D341Med (cell line): ENCODE results near the gene PALMD.

Experiments
- DNase-seq: peaks from one replicate; pipeline ENCODE4 v3.0.0; 2012; ENCODE audit warnings: low spot score

PALMD gene

DNA sequence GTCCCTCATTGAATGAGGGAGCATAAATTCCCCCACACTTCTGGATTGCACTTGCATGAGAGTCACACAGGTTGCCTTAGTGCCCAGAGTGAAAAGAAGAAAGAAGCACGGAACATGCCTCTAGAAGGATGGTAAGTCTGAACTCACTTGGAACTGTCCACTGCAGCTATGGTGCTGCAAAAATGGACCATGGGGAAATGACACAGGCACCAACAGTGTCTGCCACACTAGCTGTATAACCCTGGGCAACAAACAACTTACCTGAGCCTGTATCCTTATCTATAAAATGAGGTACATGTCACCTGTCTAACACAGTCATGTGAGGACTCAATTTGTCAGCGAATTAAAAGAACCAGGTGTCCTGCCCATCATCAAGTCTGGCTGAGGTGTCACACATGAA, 50.7 kb downstream of the PALMD start:
- DNase-seq = no peak

DNA sequence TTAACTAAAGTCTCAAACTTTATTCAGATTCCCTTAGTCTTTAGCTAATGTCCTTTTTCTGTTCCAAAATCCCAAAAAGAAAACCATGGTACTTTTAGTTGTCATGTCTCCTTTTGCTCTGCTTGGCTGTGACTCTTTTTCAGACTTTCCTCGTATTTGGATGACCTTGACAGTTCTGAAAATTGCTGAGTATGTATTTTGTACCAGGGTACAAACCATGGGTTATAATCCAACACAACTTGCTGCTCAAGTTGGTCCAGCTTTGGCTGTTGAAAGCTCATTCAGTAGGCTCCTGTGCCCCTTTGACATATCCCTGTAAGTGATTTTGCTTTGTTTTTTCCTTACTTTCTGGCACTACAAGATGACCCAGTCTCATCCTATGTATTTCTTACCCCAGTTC, 51.7 kb downstream of the PALMD start:
- no peak for DNase-seq

DNA sequence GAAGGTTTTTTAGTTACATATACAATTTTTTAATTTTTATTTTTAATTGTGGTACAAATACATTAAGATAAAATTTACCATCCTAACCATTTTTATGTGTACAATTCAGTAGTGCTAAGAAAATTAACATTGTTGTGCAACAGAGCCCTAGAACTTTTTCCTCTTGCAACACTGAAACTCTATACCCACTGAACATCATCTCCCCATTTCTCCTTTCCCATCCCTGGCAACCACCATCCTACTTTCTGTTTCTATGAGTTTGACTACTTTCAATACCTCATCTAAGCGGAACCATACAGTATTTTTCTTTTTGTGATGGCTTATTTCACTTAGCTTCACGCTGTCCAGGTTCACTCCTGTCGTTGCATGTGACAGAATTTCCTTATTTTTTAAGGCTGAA, 54.1 kb downstream of the PALMD start:
- no peak for DNase-seq

DNA sequence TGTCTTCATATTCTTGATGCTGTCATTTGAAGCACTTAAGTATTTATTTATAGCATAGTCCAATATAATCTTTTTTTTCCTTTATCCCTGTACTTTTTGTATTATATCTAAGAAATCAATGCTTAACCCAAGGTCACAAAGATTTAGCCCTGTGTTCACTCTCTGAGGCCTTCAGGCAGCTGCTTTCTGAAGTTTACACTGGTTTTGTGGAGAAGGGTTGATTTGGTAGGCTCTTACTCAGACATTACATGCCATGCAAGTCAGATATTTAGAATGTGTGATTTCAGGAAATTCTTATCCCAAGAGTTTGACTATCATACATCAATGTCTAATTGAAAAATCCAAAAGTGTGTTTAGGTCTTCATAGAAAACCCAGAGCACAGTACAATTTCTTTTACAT, 56.3 kb downstream of the PALMD start:
- DNase-seq = no peak

DNA sequence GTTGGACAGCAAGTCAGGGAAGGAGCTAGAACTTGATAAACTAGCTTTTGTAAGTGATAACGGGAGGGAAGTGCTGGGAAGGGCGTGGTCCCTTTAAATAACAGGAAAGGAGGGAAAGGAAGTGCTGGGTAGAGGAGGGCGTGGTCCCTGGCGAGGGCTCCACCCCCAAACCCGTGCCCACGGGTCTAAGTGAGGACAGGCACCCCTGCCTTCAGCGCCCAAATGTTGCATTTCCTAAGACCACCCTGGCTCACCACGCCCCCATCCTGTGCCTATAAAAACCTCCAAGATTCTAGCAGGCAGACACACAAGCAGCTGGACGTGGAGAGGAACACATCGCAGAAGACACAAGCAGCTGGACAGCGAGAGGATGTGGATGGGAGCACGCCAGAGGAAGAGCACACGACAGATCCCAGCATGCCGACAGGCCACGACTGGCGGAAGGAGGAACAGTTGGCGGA, 58.5 kb downstream of the PALMD start:
- no peak for DNase-seq

DNA sequence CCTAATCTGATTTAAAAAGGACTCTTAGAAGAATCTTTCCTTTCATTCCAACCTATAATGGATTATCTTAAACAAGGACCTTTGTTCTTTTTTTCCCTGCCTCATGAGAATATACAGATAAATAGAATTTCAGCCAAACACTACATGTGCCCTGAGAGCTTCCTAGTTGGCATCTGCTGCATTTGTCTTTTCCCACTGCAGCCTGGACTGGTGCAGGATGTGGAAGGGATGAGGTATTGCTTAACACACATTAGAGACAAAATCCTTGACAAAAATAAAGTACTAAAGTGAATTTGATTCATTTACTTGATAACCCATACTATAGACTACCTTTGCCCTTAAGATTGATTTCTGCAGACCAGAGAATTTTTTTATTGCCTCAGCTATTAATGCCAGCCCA, 59.5 kb downstream of the PALMD start:
- no peak for DNase-seq

DNA sequence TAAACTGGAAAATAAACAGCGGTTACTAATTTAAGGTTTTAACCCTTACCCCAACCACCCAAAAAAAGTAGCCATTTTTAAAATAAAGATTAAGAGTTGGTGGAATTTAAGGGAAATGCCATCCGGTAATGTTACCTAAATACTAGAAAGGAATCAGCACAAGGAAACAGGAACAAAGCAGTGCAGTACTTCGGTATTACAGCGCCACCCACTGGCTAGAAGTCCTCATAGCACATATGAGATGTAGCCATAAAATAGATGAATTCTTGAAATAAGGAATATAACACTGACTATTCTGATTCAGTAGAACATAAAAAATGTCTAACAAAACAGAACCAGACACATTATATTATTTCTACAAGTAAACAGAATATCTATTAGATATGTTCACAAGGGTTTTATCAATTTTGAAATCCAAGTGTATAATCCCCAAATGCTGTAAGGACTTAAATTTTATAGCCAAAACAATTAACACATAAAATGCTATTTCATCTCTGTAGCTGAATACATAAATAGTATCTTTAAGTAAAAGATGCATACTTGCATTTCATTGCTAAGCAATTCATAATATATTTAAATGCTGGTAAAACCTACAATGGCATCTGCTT, 61.7 kb downstream of the PALMD start:
- peak; percentile 45 for DNase-seq

DNA sequence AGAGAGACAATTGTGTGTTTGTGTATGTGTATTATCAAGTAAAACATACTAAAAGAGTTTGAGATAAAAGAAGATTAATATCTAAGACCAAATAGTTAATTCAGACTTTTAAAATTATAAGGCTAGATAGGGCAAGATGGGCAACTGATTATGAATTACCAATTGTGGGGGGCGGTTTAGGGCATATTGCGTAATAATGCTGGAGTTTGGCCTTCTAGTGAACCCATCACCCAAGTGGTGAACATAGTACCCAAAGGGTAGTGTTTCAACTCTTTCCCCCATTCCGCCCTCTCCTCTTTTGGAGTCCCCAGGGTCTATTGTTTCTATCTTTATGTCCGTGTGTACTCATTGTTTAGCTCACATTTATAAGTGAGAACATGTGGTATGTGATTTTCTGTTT, 65.1 kb downstream of the PALMD start:
- no peak for DNase-seq

DNA sequence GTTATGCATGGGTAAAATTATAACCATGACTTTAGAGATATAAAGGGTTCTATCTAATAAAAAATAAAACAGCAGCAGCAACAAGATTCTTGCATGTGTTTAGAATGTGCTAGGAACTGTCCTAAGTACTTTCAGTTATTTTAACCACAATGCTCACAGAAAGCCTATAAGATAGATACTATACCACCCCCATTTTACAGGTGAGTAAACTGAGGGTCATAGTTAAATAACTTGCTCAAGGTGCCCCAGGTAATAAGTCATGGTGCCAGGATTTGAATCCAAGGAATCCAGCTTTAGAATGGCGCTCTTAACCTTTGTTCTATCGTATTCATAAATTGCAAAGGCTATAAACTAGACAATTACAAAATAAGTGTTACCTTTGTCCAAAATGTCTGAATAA, 67.1 kb downstream of the PALMD start:
- DNase-seq = no peak

DNA sequence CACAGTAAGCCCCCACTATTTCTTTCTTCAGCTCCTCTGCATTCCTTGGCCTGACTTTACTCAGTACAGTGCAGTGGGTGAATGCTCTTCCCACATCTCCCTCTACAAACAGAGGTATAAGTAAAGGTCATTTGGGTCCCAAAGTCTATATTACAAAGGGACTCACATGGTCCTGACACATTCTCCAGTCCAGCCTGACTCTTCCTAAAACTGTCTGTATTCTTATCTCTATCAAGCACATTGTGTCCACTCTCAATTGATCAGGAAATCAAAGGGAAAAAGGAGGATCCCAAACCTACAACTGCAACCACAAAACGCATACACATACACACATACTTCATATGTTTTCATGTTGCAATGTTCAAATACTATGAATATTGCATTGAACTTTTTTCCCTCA, 71.1 kb downstream of the PALMD start:
- no peak for DNase-seq

DNA sequence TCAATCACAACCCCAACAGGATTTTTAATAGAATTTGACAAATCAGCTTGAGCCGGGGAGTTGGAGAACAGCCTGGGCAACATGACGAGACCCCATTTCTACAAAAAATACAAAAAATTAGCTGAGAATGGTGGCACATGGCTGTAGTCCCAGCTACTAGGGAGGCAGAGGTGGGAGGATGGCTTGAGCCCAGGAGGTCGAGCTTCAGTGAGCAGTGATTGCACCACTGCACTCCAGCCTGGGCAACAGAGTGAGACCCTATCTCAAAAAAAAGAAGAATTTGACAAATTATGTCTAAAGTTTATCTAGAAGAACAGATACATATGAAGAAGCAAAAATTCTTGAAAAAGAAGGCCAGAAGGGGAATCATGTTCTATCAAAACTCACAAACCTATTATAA, 77.3 kb downstream of the PALMD start:
- no peak for DNase-seq

DNA sequence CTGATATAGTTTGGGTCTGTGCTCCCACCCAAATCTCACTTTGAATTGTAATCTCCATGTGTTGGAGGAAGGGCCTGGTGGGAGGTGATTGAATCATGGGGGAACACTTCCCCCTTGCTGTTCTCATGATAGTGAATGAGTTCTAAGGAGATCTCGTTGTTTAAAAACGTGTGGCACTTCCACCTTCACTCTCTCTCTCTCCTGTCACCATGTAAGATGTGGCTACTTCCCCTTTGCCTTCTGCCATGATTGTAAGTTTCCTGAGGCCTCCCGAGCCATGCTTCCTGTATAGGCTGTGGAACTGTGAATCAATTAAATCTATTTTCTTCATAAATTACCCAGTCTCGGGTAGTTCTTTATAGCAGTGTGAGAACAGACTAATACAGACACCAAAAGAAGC, 80.1 kb downstream of the PALMD start:
- DNase-seq = no peak

DNA sequence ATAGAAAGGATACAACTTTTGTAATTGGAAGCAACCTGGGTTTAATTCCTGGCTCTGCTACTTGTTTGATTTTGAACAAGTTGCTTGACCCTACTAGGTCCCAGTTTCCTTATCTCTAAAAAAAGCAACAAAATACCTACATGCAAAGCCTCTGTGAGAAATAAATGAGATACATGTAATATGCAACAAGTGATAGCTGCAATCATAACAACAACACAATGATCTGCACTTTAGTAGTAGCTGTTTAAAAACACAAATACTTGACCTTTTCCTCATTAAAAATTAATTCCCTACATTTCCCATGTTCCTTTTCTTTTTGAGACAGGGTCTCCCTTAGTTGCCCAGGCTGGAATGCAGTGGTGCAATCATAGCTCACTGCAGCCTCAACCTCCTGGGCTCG, 80.5 kb downstream of the PALMD start:
- no peak for DNase-seq

DNA sequence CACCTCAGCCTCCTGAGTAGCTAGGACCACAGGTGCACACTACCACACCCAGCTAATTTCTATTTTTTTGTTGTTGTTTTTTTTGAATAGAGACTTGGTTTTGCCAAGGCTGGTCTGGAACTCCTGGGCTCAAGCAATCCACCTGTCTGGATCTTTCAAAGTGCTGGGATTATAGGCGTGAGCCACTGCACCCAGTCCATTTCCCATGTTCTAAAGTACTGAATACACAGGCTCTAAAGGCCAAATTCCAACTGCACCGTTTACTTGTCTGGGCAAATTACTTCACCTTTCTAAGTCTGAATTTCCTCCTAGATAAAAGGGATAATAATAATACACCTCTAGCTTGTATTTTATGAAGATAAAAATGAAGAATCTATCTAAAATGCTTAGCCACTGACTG, 80.9 kb downstream of the PALMD start:
- no peak for DNase-seq

DNA sequence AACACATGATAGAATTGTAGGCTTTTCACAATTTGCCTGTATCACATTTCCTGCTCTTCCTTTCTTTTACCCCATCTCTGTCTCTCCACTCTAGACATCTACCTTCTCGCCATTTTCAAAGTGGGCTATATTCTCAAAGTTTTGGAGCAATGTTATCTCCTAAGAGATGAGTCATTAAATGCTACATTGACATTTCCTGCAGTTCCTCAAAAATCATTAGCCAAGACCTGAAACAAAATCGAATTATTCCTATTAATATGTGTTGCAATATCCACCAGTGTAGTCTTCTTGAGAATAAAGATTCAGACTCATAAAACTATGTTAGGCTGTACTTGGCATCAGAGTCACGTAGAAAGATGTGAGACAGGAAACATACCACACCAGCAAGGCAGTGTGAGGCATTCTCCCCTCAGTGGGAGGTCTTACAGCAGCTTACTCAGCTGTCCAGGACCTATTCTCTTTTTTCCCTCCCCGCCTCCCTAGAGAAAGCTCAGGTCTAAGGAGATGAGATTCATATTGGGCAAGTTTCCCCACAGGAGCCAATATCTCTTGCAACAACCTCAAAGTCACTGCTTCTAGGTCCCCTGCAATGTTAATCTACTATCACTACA, 81.8 kb downstream of the PALMD start:
- DNase-seq = no peak

DNA sequence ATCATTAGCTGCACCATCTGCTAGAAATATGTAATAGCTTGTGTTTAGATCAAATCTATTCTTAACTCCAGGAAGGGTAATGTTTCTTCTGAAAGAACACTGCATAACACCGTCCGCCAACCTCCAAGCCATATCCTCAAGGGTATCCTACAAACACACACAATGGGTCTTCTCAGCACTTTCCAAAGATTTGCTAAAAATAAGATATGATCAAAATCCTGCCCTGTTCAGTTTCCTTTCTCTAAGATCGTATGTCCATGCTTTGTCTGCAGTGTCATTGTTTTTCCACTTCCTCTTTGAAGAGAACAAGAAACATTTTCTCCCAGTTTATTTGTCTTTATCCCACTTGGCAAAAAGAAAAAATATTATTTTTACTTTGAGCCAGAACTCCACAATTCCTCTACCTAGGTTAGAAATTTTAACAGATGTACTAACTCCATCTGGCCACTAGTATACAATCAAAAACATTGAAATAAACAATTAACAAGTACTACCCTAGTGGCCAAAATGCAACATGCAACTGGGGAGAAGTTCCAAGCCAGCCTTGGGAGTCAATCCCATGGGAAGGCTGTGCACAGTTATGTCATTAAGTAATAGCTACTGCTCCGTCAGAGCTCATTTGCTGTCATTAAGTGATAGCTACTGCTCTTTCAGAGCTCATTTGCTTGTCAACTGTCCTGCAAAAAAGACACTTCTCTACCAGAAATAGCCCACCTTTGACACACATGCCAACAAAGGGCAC, 82.8 kb downstream of the PALMD start:
- peak; percentile 76 for DNase-seq

DNA sequence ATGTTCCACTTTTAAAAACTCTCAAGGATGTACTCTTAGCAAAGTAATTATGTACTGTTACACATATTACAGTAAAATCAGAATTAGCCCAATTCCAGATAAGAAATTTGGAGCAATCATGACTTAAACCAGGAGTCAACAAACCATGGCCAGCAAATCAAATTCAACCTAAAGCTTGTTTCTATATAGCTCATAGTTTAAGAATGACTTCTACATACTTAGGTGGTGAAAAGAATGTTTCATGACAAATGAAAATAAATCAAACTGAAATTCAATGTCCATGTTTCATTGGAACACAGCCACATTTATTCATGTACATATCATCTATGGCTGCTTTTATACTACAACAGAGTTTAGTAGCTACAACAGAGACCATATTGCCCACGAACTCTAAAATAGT, 85.5 kb downstream of the PALMD start:
- no peak for DNase-seq

DNA sequence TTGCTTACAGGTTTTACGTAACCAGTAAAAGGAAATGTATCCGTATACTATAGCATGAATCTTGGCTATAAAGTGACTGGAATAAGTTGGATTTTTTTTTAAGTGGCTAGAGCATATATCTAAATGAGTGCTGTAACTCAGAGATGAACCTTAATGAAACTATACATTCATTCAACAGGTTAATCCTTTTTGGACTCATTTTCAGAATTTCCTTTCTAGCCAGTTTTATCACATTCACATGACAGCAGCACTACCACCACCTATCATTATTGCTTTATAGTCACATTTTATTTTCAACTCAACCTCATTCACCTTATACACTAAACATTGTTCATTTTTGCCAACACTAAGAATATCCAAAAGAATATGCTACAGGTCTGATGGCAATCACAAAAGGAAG, 89.9 kb downstream of the PALMD start:
- DNase-seq = no peak

DNA sequence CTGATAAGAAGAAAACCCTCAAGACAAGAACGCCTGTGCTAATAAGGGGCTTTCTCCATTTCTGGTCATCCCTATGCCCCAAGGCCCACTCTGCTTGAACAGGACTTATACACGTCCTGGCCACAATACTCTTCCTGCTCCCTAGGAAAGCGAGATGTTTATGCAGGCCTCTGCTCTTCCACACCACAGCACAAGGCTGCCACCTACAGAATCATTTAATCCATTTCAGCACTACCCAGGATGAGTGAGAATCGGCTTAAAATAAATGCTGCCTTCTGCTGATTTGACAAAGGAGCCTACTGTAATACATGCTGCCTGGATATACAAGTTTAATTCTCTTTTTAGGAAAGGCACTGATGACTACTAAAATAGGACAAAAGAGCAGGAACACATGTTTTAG, 91.1 kb downstream of the PALMD start:
- peak; percentile 71 for DNase-seq

DNA sequence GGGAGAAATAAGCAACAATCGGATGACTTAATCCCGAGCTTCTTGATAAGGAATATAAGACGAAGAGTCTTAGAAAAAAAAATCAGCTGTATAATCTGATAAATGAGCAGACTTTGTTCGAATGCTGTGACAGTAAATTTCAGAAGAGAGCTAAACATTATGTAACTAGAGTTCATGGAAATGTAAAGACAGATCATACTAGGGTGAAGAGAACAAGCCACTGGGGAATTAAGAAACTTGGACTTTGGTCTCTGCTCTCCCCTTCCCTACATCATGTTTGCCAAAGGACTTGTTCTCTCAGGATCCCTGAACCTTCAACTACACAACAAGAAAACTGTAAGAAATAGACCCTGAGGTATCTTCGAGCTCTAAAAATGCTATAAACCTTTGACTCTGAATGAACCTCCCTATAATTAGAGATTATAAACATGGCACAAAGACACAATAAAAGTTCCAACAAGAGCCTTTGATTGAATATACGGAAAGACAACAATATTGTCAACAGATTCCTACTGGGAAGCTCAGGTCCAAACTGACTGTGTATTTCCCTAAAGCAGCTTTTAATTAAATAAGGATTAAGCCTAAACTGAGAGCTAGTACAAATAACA, 93.0 kb downstream of the PALMD start:
- DNase-seq = no peak

DNA sequence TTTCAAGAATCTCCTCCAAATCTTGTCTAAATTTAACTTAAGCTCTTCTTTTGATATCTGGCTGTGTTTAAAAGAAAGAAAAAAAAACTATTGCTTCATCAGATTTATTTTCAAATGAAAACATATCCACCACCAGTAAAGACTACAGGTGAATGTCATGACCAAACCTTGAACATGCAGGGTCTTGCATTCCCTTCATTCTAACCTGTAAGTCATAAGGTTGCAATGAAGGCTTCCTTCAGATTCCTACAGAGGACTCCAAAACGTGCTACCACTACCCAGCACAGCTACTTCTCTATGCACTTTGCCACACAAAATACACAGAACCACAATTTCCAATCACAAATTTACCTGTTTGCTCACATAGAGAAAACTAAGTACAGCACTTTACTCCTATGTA, 94.2 kb downstream of the PALMD start:
- DNase-seq = no peak
